Measurements from ENCODE around the gene FBXO36.

The FBXO36 gene

DNA sequence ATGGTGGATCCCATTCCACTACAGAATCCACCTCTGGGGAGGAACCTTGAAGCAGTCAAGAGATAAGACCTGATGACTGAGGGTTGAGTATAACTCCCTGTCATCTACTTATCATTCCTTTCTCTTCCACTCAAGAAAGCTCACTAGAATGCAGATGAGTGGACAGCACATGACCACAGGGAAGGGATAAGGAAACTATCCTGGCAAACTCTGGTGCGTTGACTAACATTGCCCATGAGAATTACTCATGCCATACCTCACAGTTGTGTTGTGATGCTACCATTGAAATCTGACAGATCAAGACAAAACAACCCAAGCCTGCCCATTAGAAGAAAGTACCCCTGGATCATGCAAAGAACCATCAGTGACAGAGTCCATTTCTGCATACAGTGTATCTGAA lies 119.9 kb downstream of the FBXO36 start:
- DNase-seq (ENCODE audit: low read depth): no peak
- H3K4me3 ChIP-seq (ENCODE audit: low read depth, low read length): no peak overlapping the region
- TF ChIP-seq, protein P1, sequence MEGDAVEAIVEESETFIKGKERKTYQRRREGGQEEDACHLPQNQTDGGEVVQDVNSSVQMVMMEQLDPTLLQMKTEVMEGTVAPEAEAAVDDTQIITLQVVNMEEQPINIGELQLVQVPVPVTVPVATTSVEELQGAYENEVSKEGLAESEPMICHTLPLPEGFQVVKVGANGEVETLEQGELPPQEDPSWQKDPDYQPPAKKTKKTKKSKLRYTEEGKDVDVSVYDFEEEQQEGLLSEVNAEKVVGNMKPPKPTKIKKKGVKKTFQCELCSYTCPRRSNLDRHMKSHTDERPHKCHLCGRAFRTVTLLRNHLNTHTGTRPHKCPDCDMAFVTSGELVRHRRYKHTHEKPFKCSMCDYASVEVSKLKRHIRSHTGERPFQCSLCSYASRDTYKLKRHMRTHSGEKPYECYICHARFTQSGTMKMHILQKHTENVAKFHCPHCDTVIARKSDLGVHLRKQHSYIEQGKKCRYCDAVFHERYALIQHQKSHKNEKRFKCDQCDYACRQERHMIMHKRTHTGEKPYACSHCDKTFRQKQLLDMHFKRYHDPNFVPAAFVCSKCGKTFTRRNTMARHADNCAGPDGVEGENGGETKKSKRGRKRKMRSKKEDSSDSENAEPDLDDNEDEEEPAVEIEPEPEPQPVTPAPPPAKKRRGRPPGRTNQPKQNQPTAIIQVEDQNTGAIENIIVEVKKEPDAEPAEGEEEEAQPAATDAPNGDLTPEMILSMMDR (IDR thresholded peaks at IDR 0.05; ENCODE audit: control insufficient read depth, extremely low read depth, insufficient read depth): no peak

DNA sequence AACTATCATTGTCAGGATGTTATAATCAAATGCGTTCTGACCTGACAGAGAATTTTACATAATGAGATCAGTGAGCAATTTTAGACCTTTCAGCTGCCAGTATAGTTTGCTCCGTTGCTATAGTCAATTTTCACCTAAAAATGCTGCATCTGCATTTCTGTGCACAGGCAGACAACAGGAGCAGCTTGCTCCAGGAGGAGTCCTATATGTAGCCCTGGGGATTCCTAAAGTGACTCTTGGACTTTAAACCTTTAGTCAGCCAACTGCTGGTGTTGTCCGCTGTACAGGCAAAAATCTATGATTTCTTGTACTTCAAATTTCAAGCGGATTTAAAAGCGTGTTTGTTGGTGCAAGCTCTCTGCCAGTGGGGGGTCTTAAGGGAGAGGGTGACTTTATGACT lies 120.7 kb downstream of the FBXO36 start:
- TF ChIP-seq, protein P1 (IDR thresholded peaks at IDR 0.05; ENCODE audit: control insufficient read depth, extremely low read depth, insufficient read depth): no peak
- no peak overlapping the region for H3K4me3 ChIP-seq (ENCODE audit: low read depth, low read length)
- DNase-seq (ENCODE audit: low read depth): no peak

DNA sequence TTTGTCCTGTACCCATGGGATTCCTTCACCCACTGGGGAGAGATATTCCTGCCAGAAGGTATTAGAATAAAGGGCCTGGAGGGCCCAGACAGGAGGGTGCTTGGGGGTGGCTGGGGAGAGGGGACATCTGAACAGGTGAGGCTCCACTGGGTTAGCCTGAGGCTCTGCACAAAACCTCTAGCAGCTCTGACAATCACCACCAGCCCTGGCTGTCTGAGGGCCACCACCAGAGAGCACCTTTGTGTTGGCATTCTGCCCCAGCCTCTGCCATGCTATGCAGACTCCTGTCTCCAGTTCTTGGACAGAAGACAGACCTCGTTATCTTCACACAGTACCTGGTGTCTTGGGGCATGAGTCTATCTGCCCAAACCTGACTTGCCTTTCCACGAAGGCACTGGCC lies 121.2 kb downstream of the FBXO36 start:
- H3K4me3 ChIP-seq (ENCODE audit: low read depth, low read length): no peak overlapping the region
- DNase-seq (ENCODE audit: low read depth): no peak

DNA sequence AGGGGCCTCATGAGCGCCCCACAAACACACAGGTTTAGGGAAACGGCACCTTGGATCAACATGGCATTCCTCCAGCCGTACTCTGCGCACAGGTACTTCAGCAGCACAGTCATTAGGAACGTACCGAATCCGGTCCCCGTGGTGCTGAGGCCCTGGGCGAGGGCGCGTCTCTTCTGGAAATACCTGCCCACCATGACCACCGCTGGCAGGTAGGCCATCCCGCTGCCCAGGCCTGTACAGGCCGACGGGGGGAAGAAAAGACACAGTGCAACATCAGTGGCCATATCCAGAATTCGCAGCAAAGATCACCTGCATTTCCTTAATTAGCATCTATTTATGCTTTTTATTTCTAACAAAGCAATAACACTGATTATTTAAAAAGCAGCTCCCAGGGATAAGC lies 124.2 kb downstream of the FBXO36 start:
- DNase-seq (ENCODE audit: low read depth): no peak
- TF ChIP-seq, protein P1 (IDR thresholded peaks at IDR 0.05; ENCODE audit: control insufficient read depth, extremely low read depth, insufficient read depth): no peak
- no peak overlapping the region for H3K4me3 ChIP-seq (ENCODE audit: low read depth, low read length)

More for the DNA sequence above, 121.2 kb downstream of the FBXO36 start:
- TF ChIP-seq, protein P1 (IDR thresholded peaks at IDR 0.05; ENCODE audit: control insufficient read depth, extremely low read depth, insufficient read depth): no peak

DNA sequence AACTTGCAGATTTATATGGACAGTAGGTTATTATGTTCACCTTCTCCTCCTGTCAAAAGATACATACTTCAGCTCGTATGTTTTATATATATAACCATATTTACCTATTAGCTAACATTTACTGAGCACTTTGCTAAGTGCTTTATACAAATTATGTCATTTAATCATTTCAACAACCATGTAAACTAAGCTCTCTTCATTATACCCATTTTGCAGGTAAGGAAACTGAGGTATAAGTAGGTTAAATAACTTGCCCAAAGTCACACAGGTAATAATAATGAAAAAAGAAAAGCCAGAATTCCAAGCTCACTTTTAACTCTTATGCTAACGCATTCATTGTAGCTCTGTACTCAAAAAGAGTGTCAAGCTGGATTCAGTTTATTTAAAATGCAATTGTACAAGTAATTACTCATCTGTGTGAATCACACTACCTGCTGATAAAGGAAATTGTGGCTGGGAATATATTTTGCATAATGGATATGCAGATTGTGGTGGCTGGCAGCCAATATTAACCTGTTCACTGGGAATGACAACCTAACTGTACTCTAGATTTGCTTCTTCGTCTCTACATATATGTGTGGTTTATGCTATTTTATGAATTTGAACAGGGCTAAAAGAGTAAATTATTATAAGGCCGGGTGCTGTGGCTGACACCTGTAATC lies 125.8 kb downstream of the FBXO36 start:
- no peak overlapping the region for H3K4me3 ChIP-seq (ENCODE audit: low read depth, low read length)
- no peak for DNase-seq (ENCODE audit: low read depth)
- TF ChIP-seq, protein P1 (IDR thresholded peaks at IDR 0.05; ENCODE audit: control insufficient read depth, extremely low read depth, insufficient read depth): no peak

DNA sequence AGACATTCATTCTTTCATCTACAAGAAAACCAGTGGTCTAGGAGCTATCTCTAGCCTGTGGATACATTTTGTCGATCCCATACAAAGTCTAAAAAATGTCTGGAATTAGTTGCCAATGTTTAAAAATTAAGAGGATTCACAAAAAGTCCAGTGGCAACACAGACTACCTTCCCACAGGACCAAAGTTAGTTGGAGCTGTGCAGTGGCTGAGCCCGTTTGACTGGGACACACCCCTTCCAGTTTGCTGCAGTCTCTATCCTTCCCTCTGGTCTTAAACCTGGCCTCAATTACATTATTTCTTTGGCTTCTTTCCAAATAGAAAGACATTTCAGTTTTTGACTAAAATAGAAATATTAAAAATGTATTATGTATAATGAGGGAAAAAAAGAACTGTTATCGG lies 127.8 kb downstream of the FBXO36 start:
- H3K4me3 ChIP-seq (ENCODE audit: low read depth, low read length): no peak overlapping the region
- TF ChIP-seq, protein P1 (IDR thresholded peaks at IDR 0.05; ENCODE audit: control insufficient read depth, extremely low read depth, insufficient read depth): no peak
- no peak for DNase-seq (ENCODE audit: low read depth)

DNA sequence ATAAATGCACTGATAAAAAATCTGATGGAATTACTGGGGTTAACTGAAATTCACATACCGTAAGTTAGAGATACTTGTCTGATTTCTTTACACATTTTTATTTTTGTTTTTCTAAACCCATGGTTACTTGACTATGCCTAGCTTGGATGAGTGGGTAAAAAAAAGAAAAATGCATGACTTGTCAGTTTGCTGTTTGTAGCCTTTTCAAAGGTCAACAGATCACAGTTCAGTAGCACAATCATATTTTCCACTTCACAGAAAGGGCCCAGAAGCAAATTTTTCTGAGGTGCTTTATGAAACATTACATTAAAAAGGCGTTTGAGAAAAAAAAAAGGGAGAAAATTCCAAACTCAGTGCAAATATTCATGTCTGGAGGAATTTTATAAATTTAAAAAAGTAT lies 130.0 kb downstream of the FBXO36 start:
- TF ChIP-seq, protein P1 (IDR thresholded peaks at IDR 0.05; ENCODE audit: control insufficient read depth, extremely low read depth, insufficient read depth): no peak
- no peak overlapping the region for H3K4me3 ChIP-seq (ENCODE audit: low read depth, low read length)
- no peak for DNase-seq (ENCODE audit: low read depth)

Measured in LNCaP clone FGC (cell line).